ENCODE measurements around the gene P2RY13. TPM values are rescaled to one million over a fixed set of nuclear protein-coding genes. Genes with fewer than 3 reads are reported as not detected.

P2RY13 gene
- total RNA-seq, 4 donors from 2014 or later: 0.20 to 3.1 (median 0.78) TPM

GRCh38 chr3:151306168-151306810, 23.1 kb downstream of the P2RY13 start:
- TF ChIP-seq POLR2A (IDR thresholded peaks at IDR 0.05): no peak
- no peak for TF ChIP-seq EP300 (IDR thresholded peaks at IDR 0.05)
- no peak for TF ChIP-seq CTCF (IDR thresholded peaks at IDR 0.05)
- Histone ChIP-seq H3K9me3 (no peaks in the 10 kb centered on the region), H3K27me3 (no peaks in the 10 kb centered on the region), H3K36me3 (no peaks in the 10 kb centered on the region), H3K4me3 (no peak overlapping the region), H3K27ac (no peak overlapping the region), H3K4me1 (peaks cover 0 to 3% (median 0%) of the 10 kb centered on the region in 4 donors)
- WGBS, 2 donors: 82 to 90% methylated on average over 6 of the region's 6 CpGs
- no peak for DNase-seq (ENCODE audit: low spot score in 2 of 2)

- Histone ChIP-seq H3K4me1 (peaks cover 0 to 3% (median 0%) of the 10 kb centered on the region in 4 donors), H3K9me3 (no peaks in the 10 kb centered on the region), H3K36me3 (no peaks in the 10 kb centered on the region), H3K4me3 (no peak overlapping the region), H3K27me3 (no peaks in the 10 kb centered on the region), H3K27ac (no peak overlapping the region)
- DNase-seq (ENCODE audit: low spot score in 2 of 2): no peak
- TF ChIP-seq EP300 (IDR thresholded peaks at IDR 0.05) (no peak), POLR2A (IDR thresholded peaks at IDR 0.05) (no peak), CTCF (IDR thresholded peaks at IDR 0.05) (no peak)
- 82 to 83% methylated on average over 4 of the region's 4 CpGs for WGBS, 2 donors
These were observed 23.6 kb downstream of the P2RY13 start for GRCh38 chr3:151305775-151306151.

DNA sequence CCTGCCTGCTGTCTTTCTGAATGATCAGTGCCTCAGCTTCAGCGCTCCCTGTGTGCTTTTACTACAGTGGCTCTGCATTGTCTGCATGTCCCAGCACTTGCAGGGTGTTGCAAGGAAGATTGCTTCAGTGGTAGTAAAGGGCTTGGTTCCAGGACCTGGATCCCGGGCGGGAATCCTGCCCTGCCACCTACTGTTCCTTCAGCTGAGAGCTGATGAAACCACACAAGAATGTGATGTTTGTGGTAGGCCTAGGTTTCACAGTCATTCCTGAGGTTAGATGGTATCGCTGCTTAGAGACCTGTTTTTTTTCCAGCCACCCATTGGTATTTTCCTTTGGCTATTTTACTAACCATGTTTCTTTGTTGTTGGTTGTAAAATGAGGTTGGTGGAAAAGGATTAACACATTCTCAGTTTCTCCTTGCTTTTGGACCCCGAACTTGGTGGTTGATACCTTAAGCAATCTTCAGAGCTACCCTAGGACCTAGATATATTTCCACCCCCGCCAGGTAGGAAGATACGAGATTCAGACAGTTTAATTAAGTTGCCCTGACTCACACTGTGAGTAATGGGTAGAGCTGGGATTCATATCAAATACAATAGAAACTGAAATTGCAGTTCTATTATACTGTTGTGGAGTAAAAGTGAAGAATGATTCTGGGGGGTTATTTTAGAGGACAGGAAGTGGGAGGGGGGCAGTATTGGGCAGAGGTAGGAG, 24.1 kb downstream of the P2RY13 start:
- no peak for TF ChIP-seq POLR2A (IDR thresholded peaks at IDR 0.05)
- TF ChIP-seq CTCF (IDR thresholded peaks at IDR 0.05): no peak
- peak in 1 of 2 donors; percentile 65 for TF ChIP-seq EP300 (IDR thresholded peaks at IDR 0.05)
- Histone ChIP-seq H3K36me3 (no peaks in the 10 kb centered on the region), H3K4me1 (peaks cover 0 to 3% (median 0%) of the 10 kb centered on the region in 4 donors), H3K4me3 (no peak overlapping the region), H3K9me3 (no peaks in the 10 kb centered on the region), H3K27ac (no peak overlapping the region), H3K27me3 (no peaks in the 10 kb centered on the region)
- WGBS, 2 donors: 69 to 70% methylated on average over 7 of the region's 7 CpGs
- peak; percentile 35 to 52 for DNase-seq (ENCODE audit: low spot score in 2 of 2)

DNA sequence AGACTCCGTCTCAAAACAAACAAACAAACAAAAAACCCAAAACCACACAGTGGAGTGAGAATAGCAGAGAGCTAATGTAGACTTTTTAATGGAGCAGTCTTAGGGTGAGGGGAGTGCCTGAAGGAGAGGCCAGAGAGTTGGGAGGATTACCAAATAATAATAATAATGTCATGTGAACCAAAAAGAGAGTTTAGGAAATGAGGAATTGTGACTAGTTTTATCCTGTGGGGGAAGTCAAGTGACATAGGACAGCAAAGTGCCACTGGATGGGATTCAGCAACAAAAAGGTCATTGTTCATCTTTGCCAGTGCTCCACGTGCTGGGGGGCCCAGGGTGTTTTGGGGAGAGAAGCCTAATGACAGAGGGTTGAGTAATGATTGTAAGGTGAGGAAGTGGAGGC, 25.6 kb downstream of the P2RY13 start:
- TF ChIP-seq POLR2A (IDR thresholded peaks at IDR 0.05): no peak
- TF ChIP-seq CTCF (IDR thresholded peaks at IDR 0.05): no peak
- no peak for TF ChIP-seq EP300 (IDR thresholded peaks at IDR 0.05)
- H3K36me3 ChIP-seq: no peaks in the 10 kb centered on the region
- no peaks in the 10 kb centered on the region for H3K9me3 ChIP-seq
- no peak overlapping the region for H3K4me3 ChIP-seq
- DNase-seq (ENCODE audit: low spot score in 2 of 2): no peak
- no peaks in the 10 kb centered on the region for H3K27me3 ChIP-seq
- peaks cover 0 to 3% (median 0%) of the 10 kb centered on the region in 4 donors for H3K4me1 ChIP-seq
- no peak overlapping the region for H3K27ac ChIP-seq
- 59 to 67% methylated on average over 2 of the region's 2 CpGs for whole genome bisulfite sequencing, 2 donors

DNA sequence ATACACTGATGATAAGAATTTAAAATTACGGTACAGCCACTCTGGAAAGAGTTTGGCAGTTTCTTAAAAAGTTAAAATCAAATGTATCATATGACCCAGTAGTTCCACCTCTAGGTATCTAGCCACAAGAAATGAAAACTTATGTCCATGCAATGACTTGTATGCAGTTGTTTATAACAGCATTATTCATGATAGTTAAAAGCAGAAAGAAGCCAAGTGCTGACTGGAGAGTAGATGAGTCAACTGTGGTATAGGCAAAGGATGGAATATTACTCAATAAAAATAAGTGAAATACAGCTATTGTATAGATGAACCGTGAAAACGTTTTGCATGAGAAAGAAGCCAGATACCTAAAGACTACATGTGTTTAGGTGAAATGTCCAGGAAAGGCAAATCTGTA, 27.6 kb downstream of the P2RY13 start:
- Histone ChIP-seq H3K9me3 (no peaks in the 10 kb centered on the region), H3K4me3 (no peak overlapping the region), H3K4me1 (peaks cover 0 to 3% (median 0%) of the 10 kb centered on the region in 4 donors), H3K36me3 (no peaks in the 10 kb centered on the region), H3K27me3 (no peaks in the 10 kb centered on the region), H3K27ac (no peak overlapping the region)
- 88 to 92% methylated on average over 3 of the region's 3 CpGs for WGBS, 2 donors
- DNase-seq (ENCODE audit: low spot score in 2 of 2): no peak
- TF ChIP-seq EP300 (IDR thresholded peaks at IDR 0.05): no peak
- no peak for TF ChIP-seq CTCF (IDR thresholded peaks at IDR 0.05)

Data from tibial nerve (tissue), 4 donors.